Stimulated activated CD8-positive, alpha-beta memory T cell treated with anti-CD3 and anti-CD28 coated beads, Interleukin-4, amount 100 ng/mL, for 24 hours (primary cell): ENCODE measurements around the gene ABLIM1.

ENCODE experiments used
- DNase-seq: peaks from one replicate; pipeline ENCODE4 v3.0.0-alpha.2; 2020; ENCODE audit warnings: low read depth

Gene ABLIM1

DNA sequence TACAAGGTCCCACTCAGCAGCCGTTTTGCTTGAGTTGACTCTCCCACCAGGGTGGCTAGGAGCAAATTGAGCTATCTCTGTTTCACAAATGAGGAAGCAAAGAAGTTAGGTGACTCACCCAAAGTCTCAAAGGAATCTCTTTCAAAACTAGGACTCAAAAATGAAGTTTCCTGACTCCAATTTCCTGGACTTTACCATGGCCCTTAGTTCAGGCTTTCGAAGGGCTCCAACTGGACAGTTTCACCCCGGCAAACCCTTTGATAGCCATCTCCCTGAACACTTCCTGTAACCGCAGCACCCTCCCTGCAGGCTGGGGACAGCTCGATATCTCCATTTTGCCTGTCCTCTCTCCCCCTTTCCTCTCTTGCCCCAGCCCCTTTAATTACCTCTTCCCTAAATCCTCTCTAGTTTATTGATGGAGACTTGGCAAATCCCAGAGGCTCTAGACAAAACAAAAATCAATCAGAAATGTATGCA is 249.1 kb downstream of the ABLIM1 start:
- DNase-seq = no peak

DNA sequence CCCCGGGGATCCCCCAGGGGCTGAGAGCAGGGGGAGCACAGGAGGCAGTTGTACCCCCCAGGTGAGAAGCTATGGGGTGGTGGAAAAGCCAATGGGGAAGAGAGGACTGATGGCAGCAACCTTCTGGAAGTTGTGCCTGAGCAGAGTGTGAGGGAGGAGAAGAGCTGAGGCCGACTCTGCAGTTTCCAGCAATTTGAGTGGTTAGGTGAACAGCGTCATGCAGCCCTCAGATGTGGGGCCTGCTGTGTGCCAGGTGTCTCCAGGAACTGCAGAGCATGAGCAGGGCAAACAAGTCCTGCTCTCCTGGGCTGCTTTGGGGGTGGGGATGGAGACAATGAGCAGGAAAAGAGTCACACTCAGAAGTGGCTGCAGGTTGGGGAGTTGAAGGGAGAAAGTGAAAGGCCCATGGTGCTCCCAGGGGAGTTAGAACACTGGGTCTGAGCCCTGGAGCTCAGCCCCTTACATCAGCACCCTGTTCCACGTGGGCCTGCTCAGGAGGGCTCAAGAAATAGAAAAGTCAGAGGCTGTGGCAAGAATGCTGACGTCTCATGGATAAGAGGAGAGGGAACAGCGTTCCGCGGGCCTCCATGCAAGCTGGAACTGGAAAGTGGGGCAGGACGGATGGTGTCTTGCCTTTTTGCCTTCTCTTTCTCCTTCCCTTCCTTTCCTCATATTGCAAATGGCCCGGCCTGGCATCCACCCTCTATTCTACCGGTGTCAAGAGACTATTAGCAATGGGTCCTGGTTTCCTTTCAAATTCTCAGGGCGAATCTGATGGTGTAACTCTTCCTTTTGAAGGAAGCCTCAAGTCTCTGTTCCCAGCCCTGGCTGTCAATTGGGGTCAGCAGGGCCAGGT is 249.7 kb downstream of the ABLIM1 start:
- no peak for DNase-seq

DNA sequence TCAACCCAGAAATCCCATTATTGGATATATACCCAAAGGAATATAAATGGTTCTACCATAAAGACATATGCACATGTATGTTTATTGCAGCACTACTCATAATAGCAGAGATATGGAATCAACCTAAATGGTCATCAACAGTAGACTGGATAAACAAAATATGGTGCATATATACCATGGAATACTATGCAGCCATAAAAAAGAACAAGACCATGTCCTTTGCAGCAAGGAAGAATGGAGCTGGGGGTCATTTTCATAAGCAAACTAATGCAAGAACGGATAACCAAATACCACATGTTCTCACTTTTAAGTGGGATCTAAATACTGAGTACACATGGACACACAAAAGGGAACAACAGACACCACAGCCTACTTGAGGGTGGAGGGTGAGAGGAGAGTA is 251.6 kb downstream of the ABLIM1 start:
- no peak for DNase-seq

DNA sequence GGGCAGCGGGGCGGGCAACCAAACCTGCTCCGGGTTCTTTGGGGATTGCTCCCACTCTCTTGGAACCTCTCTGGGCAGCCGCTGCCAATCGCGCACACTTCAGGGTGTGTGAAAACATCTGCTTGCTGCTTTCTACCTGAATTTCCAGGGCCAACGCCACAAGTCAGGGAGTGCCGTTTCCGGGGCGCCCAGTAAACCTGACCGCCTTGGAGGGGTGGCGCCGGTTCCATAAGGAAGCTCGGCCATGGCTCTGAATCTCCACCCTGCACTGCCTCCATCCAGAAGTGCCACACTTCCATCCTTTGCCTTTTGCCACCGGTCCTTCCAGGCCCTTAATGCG is 253.1 kb downstream of the ABLIM1 start:
- no peak for DNase-seq

DNA sequence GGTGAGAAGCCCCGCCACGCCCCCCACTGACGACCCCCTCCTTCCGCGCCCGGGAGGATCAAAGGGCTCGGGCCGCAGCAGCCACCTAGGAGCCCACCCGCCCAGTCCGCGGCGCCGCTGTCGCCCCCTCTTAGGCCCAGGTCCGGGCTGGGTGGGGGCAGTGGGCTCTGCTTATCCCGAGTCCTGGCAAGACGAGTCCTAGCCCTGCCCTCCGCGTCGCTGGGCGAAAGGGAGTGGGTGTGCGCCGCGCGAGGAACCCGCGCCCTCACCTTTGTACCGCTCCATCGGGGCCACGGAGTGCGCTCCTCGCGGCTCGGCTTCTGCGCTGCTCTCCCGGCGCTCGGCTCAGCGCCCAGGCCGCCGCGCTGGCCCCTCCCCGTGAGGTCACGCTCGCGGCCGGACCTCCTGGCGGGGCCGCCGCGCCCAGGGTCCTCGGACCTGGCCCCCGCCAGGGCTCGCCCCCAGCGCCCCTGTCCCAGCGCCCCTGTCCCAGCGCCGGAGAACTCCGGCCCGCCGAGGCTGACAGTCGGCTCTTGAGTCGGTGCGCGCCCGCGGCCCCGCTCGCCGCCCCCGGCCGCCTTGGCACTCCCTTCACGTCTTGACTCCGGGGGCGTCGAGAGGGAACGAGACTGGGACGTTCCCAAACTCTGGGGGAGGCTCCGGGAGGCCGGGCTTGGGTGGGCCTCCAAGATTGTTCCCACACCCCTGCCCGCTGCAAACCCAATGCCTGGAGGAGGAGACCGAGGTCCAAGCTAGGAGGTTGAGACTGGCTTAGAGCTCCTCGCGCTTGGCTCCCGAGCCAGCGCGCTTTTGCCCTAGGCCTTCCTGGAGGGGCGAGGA is 253.7 kb downstream of the ABLIM1 start, which contains the start of gene AFAP1L2:
TSS of gene AFAP1L2 (minus strand) at position 332 of the 840 bp plus-strand sequence. CDS start at position 285, 47 bp downstream.
- no peak for DNase-seq

DNA sequence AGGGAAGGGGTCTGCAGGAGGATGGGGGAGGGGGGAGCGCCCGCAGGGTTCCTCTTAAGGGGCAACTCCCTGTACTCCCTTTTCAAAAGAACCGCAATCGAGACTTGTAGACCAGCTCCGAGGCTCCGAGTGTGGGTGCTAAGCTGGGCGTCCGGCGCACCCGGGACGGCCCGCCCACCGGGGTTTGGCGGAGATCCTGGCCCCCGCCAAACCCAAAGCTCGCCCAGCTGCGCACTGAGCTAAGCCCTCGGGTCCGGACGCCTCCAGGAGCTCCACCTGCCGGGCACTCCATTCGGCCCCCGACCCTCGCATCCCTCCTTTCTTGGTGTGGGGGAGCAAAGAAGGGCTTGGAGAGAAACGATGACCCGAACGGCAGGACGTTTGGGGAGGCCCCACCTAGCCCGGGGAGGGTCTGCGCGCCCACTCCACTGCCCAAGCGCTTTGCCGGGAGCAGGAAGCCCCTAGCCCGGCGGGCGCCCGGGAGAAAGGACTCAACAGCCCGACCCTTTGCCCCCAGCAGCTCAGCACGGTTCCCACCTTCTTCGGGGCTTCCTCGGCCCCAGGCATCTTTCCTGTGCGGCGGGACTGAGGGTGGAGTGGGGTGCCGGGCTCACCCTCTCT is 254.4 kb downstream of the ABLIM1 start:
- no peak for DNase-seq

DNA sequence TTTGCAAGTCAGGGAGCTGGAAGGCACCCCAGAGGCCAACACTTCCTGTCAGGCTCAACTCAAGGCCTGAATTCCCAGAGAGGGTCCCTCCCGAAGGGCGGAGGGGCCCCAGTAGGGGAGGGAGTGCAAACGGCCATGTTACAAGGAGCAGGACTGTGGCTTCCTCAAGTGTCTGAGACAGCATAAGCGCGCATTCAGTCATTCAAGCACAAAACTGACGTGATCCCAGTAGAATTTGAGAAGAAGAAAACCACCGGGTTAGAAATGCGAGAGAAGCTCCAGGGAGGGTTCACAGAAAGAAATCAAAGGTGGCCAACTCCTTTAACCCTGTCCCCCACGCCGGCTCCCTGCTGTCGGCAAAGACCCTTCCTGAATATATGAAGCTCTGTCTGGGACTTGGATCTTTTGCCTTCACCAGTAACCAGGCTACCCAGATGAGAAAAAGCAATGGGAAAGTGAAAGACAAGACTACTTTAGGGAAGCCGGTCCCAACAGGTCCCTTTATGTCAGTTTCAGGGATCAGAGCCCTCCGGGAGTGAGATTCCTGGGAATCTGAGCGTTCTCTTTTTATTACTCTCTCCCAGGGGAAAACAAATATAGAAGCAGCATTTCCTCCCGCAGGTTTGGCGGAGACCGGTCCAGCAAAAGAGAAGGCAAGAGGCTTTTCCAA is 255.1 kb downstream of the ABLIM1 start:
- no peak for DNase-seq

DNA sequence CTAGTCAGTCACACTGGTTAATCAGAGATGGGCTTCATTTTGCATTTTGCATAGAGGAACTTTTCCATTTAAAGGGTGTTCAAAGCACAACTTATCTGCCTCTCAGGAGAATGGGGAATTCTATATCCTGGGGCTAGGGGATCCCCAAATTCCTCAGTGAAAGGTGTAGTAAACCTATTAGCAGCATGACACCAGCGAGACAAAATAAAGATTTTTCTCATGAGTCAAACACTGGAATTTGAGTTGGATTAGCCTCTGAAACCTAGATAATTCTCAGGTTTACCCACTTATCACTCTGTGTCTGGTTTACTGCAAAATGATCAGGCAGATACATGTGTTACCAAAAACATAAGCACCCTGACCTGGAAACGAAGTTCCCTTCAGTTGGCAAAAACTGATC is 255.8 kb downstream of the ABLIM1 start:
- no peak for DNase-seq

DNA sequence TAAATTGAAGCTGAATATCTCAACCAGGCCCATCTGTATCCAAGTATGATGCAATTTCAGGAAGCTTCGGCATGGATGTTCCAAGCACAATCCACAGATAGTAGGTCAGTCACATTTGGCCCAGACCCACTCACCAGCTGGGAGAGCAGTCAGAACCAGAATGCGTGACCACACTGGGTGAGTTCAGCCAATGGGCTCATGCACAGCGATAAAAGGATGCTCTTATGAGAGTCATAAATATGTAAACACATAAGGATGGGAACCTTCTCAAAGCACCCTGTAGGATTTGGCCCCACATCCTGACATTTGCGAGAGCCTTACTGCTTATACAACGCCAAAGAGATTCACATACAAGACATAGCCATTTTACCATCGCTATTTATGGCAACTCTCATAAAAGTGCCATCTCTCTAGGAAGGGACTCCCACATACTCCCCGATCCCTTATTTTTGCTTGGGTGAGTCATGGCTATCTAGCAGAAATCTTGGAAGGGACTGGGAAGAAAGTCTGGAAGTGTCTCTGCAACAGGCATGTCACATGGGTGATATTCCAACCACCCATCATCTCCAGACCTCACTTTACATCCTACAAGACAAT is 256.8 kb downstream of the ABLIM1 start:
- no peak for DNase-seq

DNA sequence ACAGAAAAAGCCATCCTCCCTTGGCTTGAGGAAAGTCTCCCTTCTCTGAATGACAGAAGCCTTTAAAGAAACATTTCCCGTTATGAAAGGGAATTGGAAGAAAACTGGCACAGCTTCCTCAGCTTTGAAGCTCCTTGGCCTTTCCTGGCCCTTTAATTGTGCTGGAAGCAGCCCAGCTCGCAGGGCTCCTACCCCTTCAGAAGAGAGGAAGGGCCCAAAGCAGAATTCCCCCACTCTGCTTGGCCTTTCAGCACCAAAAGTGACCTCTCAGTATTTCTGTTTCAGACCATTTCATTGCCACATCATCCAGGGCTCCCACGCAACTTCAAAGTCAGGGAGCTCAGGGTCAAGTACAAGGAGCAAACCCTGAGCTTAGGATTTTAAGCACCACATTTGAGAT is 258.0 kb downstream of the ABLIM1 start:
- DNase-seq = no peak

DNA sequence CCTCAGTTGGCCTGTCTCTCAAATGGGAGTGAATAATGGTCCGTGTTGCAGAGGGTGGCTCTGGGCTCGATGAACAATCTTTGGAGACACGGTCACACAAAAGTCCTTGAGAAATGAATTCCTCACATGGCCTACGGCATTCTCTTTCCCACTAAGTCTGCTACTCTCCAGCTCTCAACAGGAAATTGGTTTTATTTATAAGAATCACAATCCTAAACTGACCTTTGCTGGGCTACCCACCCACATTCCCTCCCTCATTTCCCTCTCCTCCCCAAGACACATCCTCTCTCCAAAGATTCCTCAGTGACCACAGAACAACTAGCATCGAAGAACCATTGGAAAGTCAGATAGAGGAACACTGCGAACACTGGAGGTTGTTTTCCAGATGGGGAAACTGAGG is 258.5 kb downstream of the ABLIM1 start:
- DNase-seq = no peak

DNA sequence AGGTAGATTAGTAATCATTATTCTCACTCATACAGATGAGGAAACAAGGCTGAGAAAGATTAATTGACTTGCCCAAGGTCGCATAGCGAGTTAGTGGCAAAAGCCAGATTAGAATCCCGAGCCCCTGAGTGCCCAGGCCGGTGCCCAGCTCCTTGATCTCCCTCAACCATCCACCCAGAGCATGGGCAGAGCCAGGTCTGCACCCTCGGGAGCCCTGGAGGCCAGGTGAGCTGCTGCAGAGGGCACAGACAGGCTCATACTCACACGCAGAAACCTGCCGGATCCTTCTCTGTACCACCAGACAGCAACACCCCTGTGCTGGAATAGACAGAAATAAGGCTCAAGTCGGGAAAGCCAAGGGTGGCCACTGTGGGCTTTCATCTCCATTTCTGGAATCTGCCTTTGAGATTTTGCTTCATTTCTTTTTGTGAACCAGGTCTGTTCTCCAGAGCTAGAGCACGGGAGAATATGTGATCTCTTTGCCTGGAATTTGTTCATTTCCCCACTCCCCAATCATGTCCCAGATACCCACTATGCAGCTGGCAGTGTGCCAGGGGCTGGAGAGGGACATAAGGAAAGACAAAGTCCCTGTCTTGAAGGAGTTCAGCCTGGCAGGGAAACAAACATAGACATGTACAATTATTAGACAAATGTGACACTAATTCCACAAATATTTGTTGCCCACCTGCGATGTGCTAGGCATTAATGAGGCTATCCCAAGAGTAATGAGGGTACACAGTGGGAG is 259.3 kb downstream of the ABLIM1 start:
- DNase-seq = no peak

DNA sequence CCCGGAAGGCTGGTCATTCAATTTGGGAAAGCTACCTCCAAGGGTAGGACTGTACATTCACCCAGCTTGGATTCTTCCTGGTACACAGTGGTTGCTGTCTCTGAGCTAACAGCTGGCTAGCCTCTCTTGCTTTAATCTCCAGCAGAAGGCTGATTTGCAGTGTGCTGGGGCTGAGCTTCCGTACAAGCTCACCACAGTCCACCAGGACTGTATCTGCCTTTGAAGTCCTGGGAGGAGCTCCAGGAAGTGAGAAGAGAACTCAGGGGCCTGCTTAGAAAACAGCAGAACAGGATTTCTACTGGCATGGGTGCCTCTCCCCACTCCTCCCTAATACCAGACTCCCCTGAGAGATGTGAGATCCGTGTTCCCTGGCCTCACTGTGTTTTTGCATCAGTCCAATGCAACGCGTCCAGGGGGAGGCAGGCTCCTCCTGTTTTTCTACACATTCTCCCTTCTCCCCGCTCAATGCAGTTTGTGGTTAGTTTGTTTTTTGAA is 260.4 kb downstream of the ABLIM1 start:
- no peak for DNase-seq

DNA sequence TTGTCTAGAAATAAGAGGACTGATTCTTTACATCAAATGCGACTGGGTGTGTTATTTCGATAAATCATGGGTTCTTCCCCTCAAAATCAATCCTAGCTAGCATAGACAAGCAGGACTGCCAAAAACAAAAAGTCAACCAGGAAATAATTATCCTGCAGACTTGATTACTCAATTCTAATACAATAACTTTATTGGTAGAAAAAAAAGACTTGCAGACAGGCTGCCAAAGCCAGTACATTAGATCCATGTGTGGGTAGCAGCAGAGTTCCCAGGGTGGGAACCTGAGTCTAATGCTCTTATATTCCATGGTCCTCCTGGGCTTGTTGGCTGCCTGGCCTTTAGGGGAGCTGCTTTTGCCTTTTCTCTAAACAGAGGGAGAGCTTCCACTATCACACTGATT is 261.6 kb downstream of the ABLIM1 start:
- DNase-seq = no peak

DNA sequence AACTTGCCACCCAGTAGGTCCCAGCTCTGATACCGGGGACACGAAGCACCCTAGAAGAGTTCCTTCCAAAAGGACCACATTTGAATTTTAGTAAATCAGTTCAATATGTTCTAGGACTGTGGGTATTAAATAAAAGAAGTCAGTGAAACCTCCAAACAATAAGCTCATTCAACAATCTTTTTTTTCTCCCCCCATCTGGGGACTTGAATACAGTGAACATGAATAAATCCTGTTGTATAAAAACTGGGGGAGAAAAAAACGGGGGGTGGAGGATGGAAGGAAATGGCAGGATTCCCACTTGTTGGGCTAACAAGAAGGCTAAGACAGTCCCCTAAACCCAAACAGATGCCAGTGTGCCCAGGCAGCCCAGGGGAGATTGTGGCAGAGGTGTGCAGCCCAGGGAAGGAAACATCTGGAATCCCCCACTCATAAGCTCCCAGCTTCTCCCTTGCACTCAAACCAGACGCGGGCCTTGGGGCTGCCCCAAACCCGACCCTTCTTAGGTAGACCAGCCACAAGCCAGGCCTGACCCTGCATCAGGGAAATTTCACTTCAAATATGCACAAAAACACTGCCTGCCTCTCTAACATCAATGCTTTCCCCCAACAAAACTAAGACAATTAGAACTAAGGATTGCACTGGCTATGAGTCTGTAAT is 262.6 kb downstream of the ABLIM1 start:
- no peak for DNase-seq

DNA sequence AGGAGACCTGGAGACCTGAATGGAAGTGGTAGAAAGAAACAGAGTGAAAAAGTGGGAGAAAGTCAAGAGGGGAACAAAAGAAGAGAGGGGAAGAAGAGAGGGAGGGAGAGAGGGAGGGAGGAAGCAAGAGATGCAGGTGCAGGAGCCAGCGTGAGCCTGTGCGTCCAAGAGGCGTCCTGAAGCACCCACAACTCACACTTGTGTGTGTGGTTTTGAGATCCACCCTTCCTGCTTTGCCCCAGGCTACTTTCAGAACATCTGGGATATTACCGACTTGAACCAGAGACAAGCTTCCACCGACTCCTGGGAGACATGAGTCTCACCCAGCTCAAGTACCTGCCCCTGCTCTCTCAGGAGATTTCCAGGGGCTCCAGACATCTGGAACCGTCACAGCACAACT is 263.5 kb downstream of the ABLIM1 start:
- DNase-seq = no peak

DNA sequence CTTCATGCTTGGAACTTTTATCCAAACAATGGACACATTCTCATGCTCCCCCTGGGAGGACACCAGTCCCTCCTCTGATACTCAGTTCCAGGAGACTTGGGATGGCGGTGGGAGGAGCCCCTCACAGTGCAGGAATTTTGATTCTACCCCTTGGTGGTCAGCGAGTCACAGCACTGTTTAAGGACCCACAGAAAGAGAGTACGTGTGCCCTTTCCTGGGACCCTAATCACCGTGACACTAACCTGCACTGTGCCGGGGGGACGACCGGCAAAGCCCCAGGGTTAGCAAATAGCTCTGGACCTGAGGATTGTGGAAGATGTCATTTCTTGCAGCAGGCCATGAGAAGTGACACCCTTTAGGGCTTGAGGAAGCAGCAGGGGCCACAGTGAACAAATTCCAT is 264.2 kb downstream of the ABLIM1 start:
- no peak for DNase-seq

DNA sequence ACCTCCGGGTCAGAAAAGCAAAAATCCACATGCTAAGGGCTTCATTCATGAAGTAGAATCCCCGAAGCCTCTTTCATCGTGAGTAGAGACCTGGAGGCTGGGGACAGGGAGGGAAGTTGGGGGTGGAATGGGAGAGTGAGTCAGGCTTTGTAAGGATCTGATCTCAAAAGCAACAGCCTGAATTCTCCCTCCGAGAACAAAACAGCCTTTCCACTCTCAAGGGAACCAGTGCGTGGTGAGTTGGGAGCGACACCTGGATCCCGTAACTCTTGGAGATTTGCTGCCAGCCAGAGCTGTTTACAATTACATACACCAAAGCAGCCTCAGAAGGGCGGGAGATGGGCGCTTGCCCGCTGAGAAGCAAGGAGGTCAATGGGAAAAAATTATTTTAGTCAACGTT is 264.6 kb downstream of the ABLIM1 start:
- DNase-seq = no peak

DNA sequence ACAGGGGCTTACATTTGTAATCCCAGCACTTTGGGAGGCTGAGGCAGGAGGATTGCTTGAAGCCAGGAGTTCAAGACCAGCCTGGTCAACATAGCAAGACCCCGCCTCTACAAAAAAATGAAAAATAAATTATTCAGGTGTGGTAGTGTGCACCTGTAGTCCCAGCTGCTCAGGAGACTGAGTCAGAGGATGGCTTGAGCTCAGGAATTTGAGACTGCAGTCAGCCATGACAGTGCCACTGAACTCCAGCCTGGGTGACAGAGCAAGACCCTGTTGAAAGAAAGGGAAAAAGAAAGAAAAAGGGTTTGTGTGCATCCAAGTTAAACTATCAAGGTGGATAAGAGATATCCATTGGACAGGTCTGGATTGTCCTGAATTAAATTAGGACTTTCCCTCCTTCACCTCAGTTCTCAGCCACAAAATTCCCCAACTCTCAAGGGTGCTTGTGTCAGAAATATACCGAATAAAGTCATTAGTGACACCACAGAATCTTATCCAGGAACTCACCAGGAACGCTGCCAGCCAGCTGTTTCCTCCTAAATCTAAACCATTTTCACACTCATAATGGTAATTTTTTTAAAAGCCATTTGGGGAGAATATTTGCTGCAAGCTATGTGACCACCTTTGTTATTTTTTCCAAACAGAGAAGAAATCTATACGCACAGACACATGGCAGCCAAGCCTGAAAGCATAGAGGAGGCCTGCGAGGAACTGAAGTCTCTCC is 265.8 kb downstream of the ABLIM1 start:
- DNase-seq = no peak

DNA sequence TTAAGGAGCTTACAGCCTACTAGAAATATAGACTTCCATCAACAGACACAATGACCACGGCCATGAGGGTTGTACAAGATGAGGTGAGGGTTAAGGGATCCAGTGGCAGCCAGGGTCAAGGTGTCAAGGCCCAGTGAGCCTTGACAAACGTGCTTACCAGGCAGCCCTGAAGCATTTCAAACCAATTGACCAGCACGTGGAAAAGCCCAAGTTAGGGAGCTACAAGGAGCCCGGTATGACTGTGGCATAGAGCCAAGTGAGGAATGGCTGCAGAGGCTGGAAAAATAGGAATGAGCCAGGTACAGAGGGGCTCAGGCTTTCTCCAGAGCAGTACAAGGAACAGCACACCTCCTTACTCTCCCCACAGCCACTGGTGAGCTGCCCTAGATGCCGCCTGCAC is 266.5 kb downstream of the ABLIM1 start:
- DNase-seq = no peak
